HuH-7 (cell line): ENCODE measurements around the gene SCO1.

Experiments used
- DNase-seq: peaks from one replicate; pipeline ENCODE4 v3.0.0; 2011; ENCODE audit warnings: low spot score

SCO1 gene

GRCh38 chr17:10652984-10653659 is 44.2 kb downstream of the SCO1 start:
- DNase-seq, result no peak

- no peak for DNase-seq
Measured at GRCh38 chr17:10651927-10652326, 45.4 kb downstream of the SCO1 start.

- DNase-seq, result no peak
Measured at GRCh38 chr17:10649602-10650001, 47.7 kb downstream of the SCO1 start.

GRCh38 chr17:10648956-10649355 is 48.4 kb downstream of the SCO1 start:
- DNase-seq, result no peak

- DNase-seq, result no peak
Measured at GRCh38 chr17:10648381-10648780, 49.0 kb downstream of the SCO1 start.

- DNase-seq, result peak; percentile 40
Measured at GRCh38 chr17:10646392-10646990, 50.8 kb downstream of the SCO1 start.

GRCh38 chr17:10640475-10640874 is 56.9 kb downstream of the SCO1 start:
- no peak for DNase-seq

GRCh38 chr17:10638151-10638550 is 59.2 kb downstream of the SCO1 start:
- no peak for DNase-seq

GRCh38 chr17:10635290-10635689 is 62.0 kb downstream of the SCO1 start:
- no peak for DNase-seq

- DNase-seq, result no peak
Measured at GRCh38 chr17:10633738-10634379, 63.5 kb downstream of the SCO1 start.

- DNase-seq, result no peak
Measured at GRCh38 chr17:10631701-10632100, 65.6 kb downstream of the SCO1 start.

- peak; percentile 33 for DNase-seq
Measured at GRCh38 chr17:10631048-10631700, 66.2 kb downstream of the SCO1 start.

- no peak for DNase-seq
Measured at GRCh38 chr17:10629706-10630105, 67.6 kb downstream of the SCO1 start.

- no peak for DNase-seq
Measured at GRCh38 chr17:10628756-10629155, 68.6 kb downstream of the SCO1 start.

- no peak for DNase-seq
Measured at GRCh38 chr17:10626390-10626789, 70.9 kb downstream of the SCO1 start.

GRCh38 chr17:10624969-10625368 is 72.4 kb downstream of the SCO1 start:
- DNase-seq, result no peak

- no peak for DNase-seq
Measured at GRCh38 chr17:10623737-10624338, 73.5 kb downstream of the SCO1 start.

GRCh38 chr17:10622617-10623485 is 74.5 kb downstream of the SCO1 start:
- no peak for DNase-seq
